OCI-LY1 (cell line): ENCODE measurements around the gene MEI1.

Source experiments
- H2AFZ ChIP-seq: fragments of 200-600 bp; sonication (generic), shearing (Covaris generic); 2 replicates; pipeline ENCODE4 v1.6.0; 2014; ENCODE audit warnings: antibody characterized with exemption, mild to moderate bottlenecking, low read length
- H3F3A ChIP-seq: fragments of 200-600 bp; sonication (generic), shearing (Covaris generic); 2 replicates; pipeline ENCODE4 v1.6.0; 2014; ENCODE audit warnings: mild to moderate bottlenecking, antibody characterized with exemption, low read length, moderate library complexity; ENCODE audit not compliant: insufficient read depth
- H3K27ac ChIP-seq: fragments of 200-600 bp; sonication (generic); 2 replicates; pipeline ENCODE4 v1.5.1; 2014; ENCODE audit warnings: low read length, mixed run types, mild to moderate bottlenecking, low read depth; ENCODE audit not compliant: poor library complexity, severe bottlenecking
- H3K27me3 ChIP-seq: fragments of 200-600 bp; sonication (generic); 2 replicates; pipeline ENCODE4 v1.6.0; 2014; ENCODE audit warnings: antibody characterized with exemption, mild to moderate bottlenecking, low read length, moderate library complexity; ENCODE audit not compliant: insufficient read depth
- H3K36me3 ChIP-seq: fragments of 200-600 bp; sonication (generic); 2 replicates; pipeline ENCODE4 v1.6.1; 2014; ENCODE audit warnings: mild to moderate bottlenecking, antibody characterized with exemption, low read length, moderate library complexity, mixed read lengths; ENCODE audit not compliant: insufficient read depth
- H3K4me1 ChIP-seq: fragments of 200-600 bp; sonication (generic); 2 replicates; pipeline ENCODE4 v1.5.1; 2014; ENCODE audit warnings: mild to moderate bottlenecking, low read length, moderate library complexity; ENCODE audit not compliant: insufficient read depth, severe bottlenecking
- H3K4me2 ChIP-seq: fragments of 200-600 bp; sonication (generic), shearing (Covaris generic); 2 replicates; pipeline ENCODE4 v1.6.1; 2014; ENCODE audit warnings: low read length
- H3K4me3 ChIP-seq: fragments of 200-600 bp; sonication (generic); 2 replicates; pipeline ENCODE4 v1.5.1; 2014; ENCODE audit warnings: low read length, low read depth, mild to moderate bottlenecking, mixed read lengths; ENCODE audit not compliant: poor library complexity, severe bottlenecking
- H3K79me2 ChIP-seq: fragments of 200-600 bp; shearing (Covaris generic); 2 replicates; pipeline ENCODE4 v1.6.1; 2016; ENCODE audit warnings: mixed run types, low read length, mixed read lengths; ENCODE audit not compliant: insufficient read depth
- H3K9ac ChIP-seq: fragments of 200-600 bp; sonication (generic), shearing (Covaris generic); 2 replicates; pipeline ENCODE4 v1.6.1; 2014; ENCODE audit warnings: mild to moderate bottlenecking, low read length, mixed read lengths
- H3K9me2 ChIP-seq: fragments of 200-600 bp; sonication (generic), shearing (Covaris generic); 2 replicates; pipeline ENCODE4 v1.6.1; 2014; ENCODE audit warnings: low read depth, mild to moderate bottlenecking, low read length, mixed read lengths
- H3K9me3 ChIP-seq: fragments of 200-600 bp; shearing (Covaris generic); 2 replicates; pipeline ENCODE4 v1.6.1; 2014; ENCODE audit warnings: low read length, mixed read lengths
- H4K20me1 ChIP-seq: fragments of 200-600 bp; sonication (generic), shearing (Covaris generic); 2 replicates; pipeline ENCODE4 v1.6.0; 2016; ENCODE audit warnings: mild to moderate bottlenecking, low read length; ENCODE audit not compliant: insufficient read depth
- CTCF ChIP-seq: fragments of 200-600 bp; sonication (generic), shearing (Covaris generic); IDR thresholded peaks from 2 replicates; pipeline ENCODE4 v1.5.1; 2017; ENCODE audit warnings: mild to moderate bottlenecking, antibody characterized with exemption, low read length, moderate library complexity, mixed read lengths
- EZH2 ChIP-seq: fragments of 200-600 bp; sonication (generic), shearing (Covaris generic); IDR thresholded peaks from 2 replicates; pipeline ENCODE4 v1.8.0; 2017; ENCODE audit warnings: borderline replicate concordance, mixed run types, mild to moderate bottlenecking, antibody characterized with exemption, low read length, moderate library complexity, mixed read lengths

MEI1 gene

GRCh38 chr22:41825376-41825775, 126.1 kb downstream of the MEI1 start:
- Histone ChIP-seq H3K4me2 (no peak overlapping the region), H3K9ac (no peak overlapping the region), H3K9me3 (no peaks in the 10 kb centered on the region), H3K36me3 (peaks cover 12% of the 10 kb centered on the region), H3K27me3 (no peaks in the 10 kb centered on the region), H3K4me3 (no peak overlapping the region), H3K4me1 (no peaks in the 10 kb centered on the region), H3F3A (no peaks in the 10 kb centered on the region), H2AFZ (no peak overlapping the region), H4K20me1 (no peaks in the 10 kb centered on the region), H3K79me2 (no peaks in the 10 kb centered on the region), H3K27ac (no peak overlapping the region), H3K9me2 (no peaks in the 10 kb centered on the region)
- TF ChIP-seq EZH2: no peak
- TF ChIP-seq CTCF: no peak

- Histone ChIP-seq H3K4me2 (no peak overlapping the region), H3K27ac (no peak overlapping the region), H3K9me2 (no peaks in the 10 kb centered on the region), H4K20me1 (no peaks in the 10 kb centered on the region), H3K9me3 (no peaks in the 10 kb centered on the region), H3K79me2 (no peaks in the 10 kb centered on the region), H3K4me1 (no peaks in the 10 kb centered on the region), H2AFZ (no peak overlapping the region), H3K4me3 (no peak overlapping the region), H3K27me3 (no peaks in the 10 kb centered on the region), H3F3A (no peaks in the 10 kb centered on the region), H3K36me3 (peaks cover 13% of the 10 kb centered on the region), H3K9ac (no peak overlapping the region)
- TF ChIP-seq CTCF: no peak
- no peak for TF ChIP-seq EZH2
Observed at GRCh38 chr22:41826021-41826420, 126.7 kb downstream of the MEI1 start.

GRCh38 chr22:41826430-41827383, 127.4 kb downstream of the MEI1 start:
- no peak for TF ChIP-seq EZH2
- no peak for TF ChIP-seq CTCF
- Histone ChIP-seq H3K9me3 (peaks cover 5% of the 10 kb centered on the region; the same call in 1 of the 2 replicates), H3K27me3 (no peaks in the 10 kb centered on the region), H4K20me1 (no peaks in the 10 kb centered on the region), H3K4me1 (peaks cover 4% of the 10 kb centered on the region), H3K79me2 (no peaks in the 10 kb centered on the region), H3K9ac (no peak overlapping the region), H3K27ac (peak overlapping the region; percentile 25), H3K4me3 (no peak overlapping the region), H3F3A (no peaks in the 10 kb centered on the region), H2AFZ (no peak overlapping the region), H3K36me3 (peaks cover 19% of the 10 kb centered on the region), H3K9me2 (no peaks in the 10 kb centered on the region), H3K4me2 (no peak overlapping the region)
